GM13976 (cell line): ENCODE measurements around the gene ATP6V0C.

Experiments used
- DNase-seq: peaks from one replicate; pipeline ENCODE4 v3.0.0; 2012; ENCODE audit warnings: low spot score
- CTCF ChIP-seq: IDR thresholded peaks from 2 replicates; pipeline ENCODE4 v1.5.1; 2012; ENCODE audit warnings: borderline replicate concordance, mild to moderate bottlenecking; ENCODE audit not compliant: insufficient read depth; ENCODE audit errors: extremely low read depth, missing control alignments, control extremely low read depth
- in situ Hi-C: fragments of 300-500 bp; cut with MboI; formaldehyde crosslinking; loops from one replicate; pipeline ENCODE4 v1.12.0; 2022; ENCODE audit warnings: low sequenced_read_pairs, mixed read lengths, inconsistent platforms; ENCODE audit not compliant: unreplicated experiment

ATP6V0C gene

GRCh38 chr16:2516391-2517240 lies 2.9 kb downstream of the ATP6V0C start:
- in situ Hi-C loops, result no loop called here
- no peak for DNase-seq
- TF ChIP-seq CTCF, result no peak

- TF ChIP-seq CTCF, result no peak
- in situ Hi-C loops, result no loop called here
- no peak for DNase-seq
Observed at GRCh38 chr16:2517954-2518605, 4.3 kb downstream of the ATP6V0C start.

- in situ Hi-C loops, result no loop called here
- no peak for DNase-seq
- no peak for TF ChIP-seq CTCF
Observed at GRCh38 chr16:2518823-2519710, 5.3 kb downstream of the ATP6V0C start.

GRCh38 chr16:2519711-2520080 lies 5.9 kb downstream of the ATP6V0C start:
- in situ Hi-C loops, result no loop called here
- DNase-seq, result no peak
- TF ChIP-seq CTCF, result no peak

- peak; percentile 97 for DNase-seq
- peak; percentile 5 for TF ChIP-seq CTCF
- in situ Hi-C loops, result no loop called here
Observed at GRCh38 chr16:2520097-2520783, 6.5 kb downstream of the ATP6V0C start, which contains the start of gene AMDHD2. TSS of gene AMDHD2 (plus strand) at chr16:2520371. CDS start at chr16:2520459, 88 bp downstream.

GRCh38 chr16:2520784-2521531 lies 7.2 kb downstream of the ATP6V0C start:
- in situ Hi-C loops, result no loop called here
- DNase-seq, result peak; percentile 70

More at GRCh38 chr16:2520784-2521531, 7.2 kb downstream of the ATP6V0C start:
- no peak for TF ChIP-seq CTCF
